GM10248 (cell line): ENCODE data around the gene MORF4L1.

Experiments used
- CTCF ChIA-PET: fragments of 300-600 bp; sonication (Branson Sonifier 250); formaldehyde crosslinking; extraction: SDS; loops from one replicate; lab custom pipeline; 2021; ENCODE audit warnings: antibody characterized with exemption; lab: Yijun Ruan, JAX
- POLR2A ChIA-PET: fragments of 350-650 bp; sonication (Branson Sonifier 250); formaldehyde crosslinking; extraction: SDS; loops from one replicate; lab custom pipeline; 2020; ENCODE audit warnings: antibody characterized with exemption; lab: Yijun Ruan, JAX
- DNase-seq: peaks from one replicate; pipeline ENCODE4 v3.0.0; 2012; ENCODE audit errors: extremely low spot score
- CTCF ChIP-seq: IDR thresholded peaks from 2 replicates; pipeline ENCODE4 v1.5.1; 2012; ENCODE audit warnings: mild to moderate bottlenecking, low read depth; ENCODE audit errors: extremely low read depth, missing control alignments, control extremely low read depth

Gene MORF4L1

GRCh38 chr15:78909160-78909695 lies 36.5 kb downstream of the MORF4L1 start:
- no peak for DNase-seq
- no peak for TF ChIP-seq CTCF
- POLR2A ChIA-PET = interaction anchor here (0.6 to 1.7 kb wide), 3 partner anchors 12 to 98 kb away, joined by 3 to 5 read pairs (median 5); partner anchors contain the start of gene CTSH
- CTCF ChIA-PET = interaction anchor here (0.8 to 5.9 kb wide), 19 partner anchors 9 to 279 kb away, joined by 3 to 58 read pairs (median 6); partner anchors contain the start of gene MORF4L1

GRCh38 chr15:78909791-78910228 lies 37.1 kb downstream of the MORF4L1 start:
- DNase-seq = peak; percentile 51
- peak; percentile 64 for TF ChIP-seq CTCF
- CTCF ChIA-PET = interaction anchor here (0.8 to 5.9 kb wide), 20 partner anchors 10 to 278 kb away, joined by 3 to 58 read pairs (median 4); partner anchors contain the start of gene MORF4L1
- POLR2A ChIA-PET = interaction anchor here (0.6 to 1.7 kb wide), 2 partner anchors 35 to 98 kb away, joined by 3 to 5 read pairs; partner anchors contain the start of gene CTSH

GRCh38 chr15:78910271-78910670 lies 37.6 kb downstream of the MORF4L1 start:
- no peak for TF ChIP-seq CTCF
- ChIA-PET CTCF (interaction anchor here (0.9 to 5.9 kb wide), 13 partner anchors 10 to 275 kb away, joined by 3 to 58 read pairs (median 6); partner anchors contain the start of gene MORF4L1), POLR2A (no interaction called here)
- DNase-seq = no peak

- TF ChIP-seq CTCF = no peak
- no peak for DNase-seq
- POLR2A ChIA-PET = interaction anchor here (0.5 kb wide), 1 partner anchor 38 kb away, joined by 4 read pairs; no protein-coding TSS in a partner anchor
- CTCF ChIA-PET = interaction anchor here (1.5 to 1.7 kb wide), 2 partner anchors 33 to 272 kb away, joined by 4 read pairs; no protein-coding TSS in a partner anchor
These were observed 39.6 kb downstream of the MORF4L1 start for GRCh38 chr15:78912316-78912715.

- DNase-seq = no peak
- TF ChIP-seq CTCF = no peak
- ChIA-PET CTCF (interaction anchor here (1.2 to 1.7 kb wide), 3 partner anchors 9 to 272 kb away, joined by 3 to 4 read pairs (median 4); no protein-coding TSS in a partner anchor), POLR2A (no interaction called here)
These were observed 40.3 kb downstream of the MORF4L1 start for GRCh38 chr15:78913012-78913411.

GRCh38 chr15:78914027-78914764 lies 41.5 kb downstream of the MORF4L1 start:
- POLR2A ChIA-PET = no interaction called here
- CTCF ChIA-PET = interaction anchor here (0.6 to 2.0 kb wide), 6 partner anchors 9 to 271 kb away, joined by 3 to 9 read pairs (median 3); no protein-coding TSS in a partner anchor

More at GRCh38 chr15:78914027-78914764, 41.5 kb downstream of the MORF4L1 start:
- peak; percentile 12 for DNase-seq
- TF ChIP-seq CTCF = no peak
